PC-9 (cell line): ENCODE results near the gene CUL1. TPM values are rescaled to one million over a fixed set of nuclear protein-coding genes. Genes with fewer than 3 reads are reported as not detected.

Experiments
- BruUV-seq: library from RNA; stranded (reverse); fragments of 400-500 nt; replicated peaks from 2 replicates; lab custom pipeline; 2021; lab: Mats Ljungman, UMichigan
- CTCF ChIA-PET: fragments of 300-600 bp; sonication (Branson Sonifier 250); formaldehyde crosslinking; loops from one replicate; lab custom pipeline; 2022; ENCODE audit warnings: antibody characterized with exemption; lab: Charles Lee
- POLR2A ChIA-PET: fragments of 300-600 bp; sonication (Branson Sonifier 250); formaldehyde crosslinking; loops from one replicate; lab custom pipeline; 2022; ENCODE audit warnings: antibody characterized with exemption; ENCODE audit not compliant: unreplicated experiment; lab: Charles Lee
- DNase-seq, 2 experiments: peaks; one replicate each; pipeline versions ENCODE4 v3.0.0 to v3.0.0-alpha.2; 2015 to 2022; ENCODE audit warnings: mixed read lengths in 1 of 2
- H2AFZ ChIP-seq: fragments of 200-600 bp; sonication (generic); 2 replicates; pipeline ENCODE4 v1.8.1; 2017; ENCODE audit warnings: antibody characterized with exemption
- H3F3A ChIP-seq: fragments of 200-600 bp; sonication (generic); 2 replicates; pipeline ENCODE4 v1.8.1; 2017; ENCODE audit warnings: antibody characterized with exemption, mild to moderate bottlenecking, low read depth; ENCODE audit not compliant: insufficient read depth
- H3K27ac ChIP-seq: fragments of 200-600 bp; sonication (generic); 2 replicates; pipeline ENCODE4 v1.6.1; 2016; ENCODE audit warnings: mixed run types
- H3K27me3 ChIP-seq: fragments of 200-600 bp; sonication (generic); 2 replicates; pipeline ENCODE4 v1.6.1; 2016; ENCODE audit warnings: low read depth, mixed run types; ENCODE audit not compliant: insufficient read depth
- H3K36me3 ChIP-seq: fragments of 200-600 bp; sonication (generic); 2 replicates; pipeline ENCODE4 v1.6.1; 2016; ENCODE audit warnings: low read depth, mixed run types
- H3K4me1 ChIP-seq: fragments of 200-600 bp; sonication (generic); replicated peaks from 2 replicates; pipeline ENCODE4 v1.6.1; 2016; ENCODE audit warnings: mixed run types; ENCODE audit not compliant: insufficient read depth
- H3K4me2 ChIP-seq: fragments of 200-600 bp; sonication (generic); 2 replicates; pipeline ENCODE4 v1.6.1; 2017; ENCODE audit warnings: mixed run types
- H3K4me3 ChIP-seq: fragments of 200-600 bp; sonication (generic); 2 replicates; pipeline ENCODE4 v1.6.1; 2016; ENCODE audit warnings: mixed run types
- H3K79me2 ChIP-seq: fragments of 200-600 bp; sonication (generic); 2 replicates; pipeline ENCODE4 v1.6.1; 2017; ENCODE audit warnings: low read depth, mixed run types
- H3K9me2 ChIP-seq: fragments of 200-600 bp; sonication (generic); 2 replicates; pipeline ENCODE4 v1.8.1; 2017; ENCODE audit warnings: mild to moderate bottlenecking; ENCODE audit not compliant: insufficient read depth
- H3K9me3 ChIP-seq: fragments of 200-600 bp; sonication (generic); 2 replicates; pipeline ENCODE4 v1.8.1; 2016; ENCODE audit warnings: low read depth; ENCODE audit not compliant: insufficient read depth
- H4K20me1 ChIP-seq: fragments of 200-600 bp; sonication (generic); 2 replicates; pipeline ENCODE4 v1.8.1; 2017; ENCODE audit not compliant: insufficient read depth
- CTCF ChIP-seq: fragments of 200-600 bp; sonication (generic); conservative IDR thresholded peaks from 2 replicates; pipeline ENCODE4 v1.6.1; 2017; ENCODE audit warnings: mixed run types, antibody characterized with exemption, mild to moderate bottlenecking, moderate library complexity
- EZH2 ChIP-seq: fragments of 200-600 bp; sonication (generic); IDR thresholded peaks from 2 replicates; pipeline ENCODE4 v1.8.0; 2017; ENCODE audit warnings: antibody characterized with exemption, low read depth
- intact Hi-C: fragments of 100-400 bp; cut with micrococcal nuclease; formaldehyde crosslinking; loops from one replicate; pipeline ENCODE4 v1.10.0; 2022; ENCODE audit not compliant: unreplicated experiment
- total RNA-seq: library from RNA; stranded (reverse); gene quantifications from 2 replicates; pipeline ENCODE4 v1.2.3, GENCODE V29; 2021

Gene CUL1
- total RNA-seq, 1 experiment from 2014 or later = 78.3 TPM

GRCh38 chr7:148697256-148698006 is 1.3 kb upstream of the CUL1 start:
- peak overlapping the region; percentile 98 for H2AFZ ChIP-seq
- H3K9me3 ChIP-seq = no peaks in the 10 kb centered on the region
- peak overlapping the region; percentile 76 for H3K4me3 ChIP-seq
- intact Hi-C loops = loop anchor here (1.0 to 5.0 kb wide), 3 partner anchors 75 to 265 kb away; no protein-coding TSS in a partner anchor
- H3K36me3 ChIP-seq = no peaks in the 10 kb centered on the region
- ChIA-PET CTCF (interaction anchor here (0.6 kb wide), 1 partner anchor 1638 kb away, joined by 5 read pairs; no protein-coding TSS in a partner anchor), POLR2A (no interaction called here)
- 0 out of 2 replicates have a peak overlapping the region, but pooled peaks have one; percentile 79 for H3K27ac ChIP-seq
- H3K4me1 ChIP-seq = peaks cover 28% of the 10 kb centered on the region
- H3K4me2 ChIP-seq = peak overlapping the region; percentile 98
- DNase-seq = no peak
- peaks cover under 1% of the 10 kb centered on the region; the same call in 1 of the 2 replicates for H3F3A ChIP-seq
- TF ChIP-seq EZH2 (no peak), CTCF (no peak)
- no peaks in the 10 kb centered on the region for H3K27me3 ChIP-seq
- H4K20me1 ChIP-seq = peaks cover 27% of the 10 kb centered on the region
- H3K79me2 ChIP-seq = peaks cover 47% of the 10 kb centered on the region
- no TSS peak for BruUV-seq
- H3K9me2 ChIP-seq = no peaks in the 10 kb centered on the region

GRCh38 chr7:148698007-148698396 is 701 bp upstream of the CUL1 start:
- Histone ChIP-seq H3K79me2 (peaks cover 53% of the 10 kb centered on the region), H3K36me3 (no peaks in the 10 kb centered on the region), H3K27me3 (no peaks in the 10 kb centered on the region), H3K9me3 (no peaks in the 10 kb centered on the region), H2AFZ (peak overlapping the region; percentile 98), H4K20me1 (peaks cover 32% of the 10 kb centered on the region), H3K27ac (peak overlapping the region; percentile 79; the same call in 1 of the 2 replicates), H3K4me1 (peaks cover 34% of the 10 kb centered on the region), H3F3A (peaks cover 6% of the 10 kb centered on the region; the same call in 1 of the 2 replicates), H3K4me2 (peak overlapping the region; percentile 98), H3K9me2 (no peaks in the 10 kb centered on the region), H3K4me3 (peak overlapping the region; percentile 76)
- CTCF ChIA-PET = interaction anchor here (0.6 to 0.7 kb wide), 2 partner anchors 331 to 1637 kb away, joined by 5 to 11 read pairs; no protein-coding TSS in a partner anchor
- intact Hi-C loops = loop anchor here (1.0 to 5.0 kb wide), 3 partner anchors 74 to 264 kb away; no protein-coding TSS in a partner anchor
- DNase-seq = no peak
- POLR2A ChIA-PET = no interaction called here
- TF ChIP-seq CTCF (no peak), EZH2 (no peak)
- BruUV-seq = TSS peak; percentile 69

- POLR2A ChIA-PET = interaction anchor here (0.5 to 0.7 kb wide), 3 partner anchors 13 to 358 kb away, joined by 4 to 10 read pairs (median 5); no protein-coding TSS in a partner anchor
Measured at GRCh38 chr7:148699024-148699781, 500 bp downstream of the CUL1 start.

More at GRCh38 chr7:148699024-148699781, 500 bp downstream of the CUL1 start:
- Histone ChIP-seq H3K4me3 (peak overlapping the region; percentile 76), H3K9me3 (no peaks in the 10 kb centered on the region), H4K20me1 (peaks cover 44% of the 10 kb centered on the region), H3K9me2 (no peaks in the 10 kb centered on the region), H3K4me1 (peaks cover 46% of the 10 kb centered on the region), H3K36me3 (no peaks in the 10 kb centered on the region), H3F3A (peaks cover 6% of the 10 kb centered on the region; the same call in 1 of the 2 replicates), H3K4me2 (peak overlapping the region; percentile 86), H3K27me3 (no peaks in the 10 kb centered on the region), H2AFZ (peak overlapping the region; percentile 98), H3K79me2 (peaks cover 65% of the 10 kb centered on the region), H3K27ac (peak overlapping the region; percentile 79)
- intact Hi-C loops = loop anchor here (5.0 kb wide), 2 partner anchors 122 to 263 kb away; no protein-coding TSS in a partner anchor
- no peak for TF ChIP-seq EZH2
- no peak for TF ChIP-seq CTCF
- peak; percentile 45 to 52 for DNase-seq
- CTCF ChIA-PET = interaction anchor here (0.5 to 0.7 kb wide), 2 partner anchors 56 to 75 kb away, joined by 5 to 6 read pairs; no protein-coding TSS in a partner anchor
- no TSS peak for BruUV-seq
